ENCODE measurements around the gene RTN1.
"Not testable (repeated sequence)": the region's sequence is repeated elsewhere in the genome, so short reads cannot be mapped to it uniquely, and the experiment has no call there.

RTN1 gene

DNA sequence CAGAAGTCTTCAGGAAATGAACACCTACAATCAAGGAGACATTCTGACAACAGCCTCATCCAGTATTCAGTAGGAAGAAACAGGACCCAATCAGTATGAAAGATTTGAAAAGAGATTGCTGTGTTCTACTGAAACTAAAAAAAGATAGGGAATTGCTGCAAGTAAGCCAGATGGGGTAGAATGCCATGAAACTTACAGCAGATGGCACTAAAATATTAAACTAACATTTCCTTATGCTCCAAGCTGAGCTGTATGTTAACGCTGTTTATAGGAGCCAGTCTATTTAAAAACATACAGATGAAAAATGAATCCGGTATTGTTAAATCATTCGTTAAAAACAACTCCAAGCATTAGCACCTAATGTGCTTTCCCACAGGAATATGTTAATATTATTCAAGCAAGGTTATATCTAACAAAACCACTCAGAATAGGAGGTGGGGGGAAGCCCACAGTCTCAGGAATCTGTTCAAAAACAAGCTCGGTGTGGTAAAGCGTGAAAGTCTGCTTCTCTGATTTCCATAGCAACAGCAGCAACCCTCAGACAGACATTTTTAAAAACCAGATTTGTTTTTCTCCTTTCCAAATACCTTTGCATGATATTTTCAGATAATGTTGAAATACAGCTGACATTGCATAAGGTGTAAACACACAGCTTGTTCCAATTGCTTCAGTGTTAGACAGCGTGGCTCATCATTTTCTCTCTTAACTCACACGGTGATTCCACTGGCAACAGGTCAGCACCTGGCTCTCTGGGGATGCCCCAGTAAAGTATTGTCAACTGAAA, 162.6 kb downstream of the RTN1 start:
- DNase-seq (ENCODE audit: low read depth in 1 of 2, low spot score in 1 of 2) = no peak

DNA sequence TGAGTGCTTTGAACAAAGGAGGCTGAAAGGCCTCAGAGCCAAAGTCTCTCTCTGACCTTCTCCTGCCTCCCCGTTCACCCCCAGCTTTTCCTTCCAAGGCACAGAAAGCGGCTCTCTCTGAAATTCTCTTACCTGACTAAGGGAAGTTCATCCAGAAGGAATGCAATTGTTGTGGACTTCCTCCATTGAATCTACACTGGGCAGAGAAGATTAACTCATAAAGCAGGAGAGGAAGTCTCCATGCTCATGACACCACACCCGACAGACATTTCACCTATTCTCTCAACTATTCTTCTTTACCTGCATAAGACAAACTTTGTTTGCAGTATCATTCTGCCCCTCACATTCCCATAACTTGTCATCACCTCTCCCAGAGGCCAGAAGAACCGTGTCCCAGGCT, 164.7 kb downstream of the RTN1 start:
- DNase-seq (ENCODE audit: low read depth in 1 of 2, low spot score in 1 of 2) = no peak

GRCh38 chr14:59705245-59705644, 165.3 kb downstream of the RTN1 start:
- DNase-seq (ENCODE audit: low read depth in 1 of 2, low spot score in 1 of 2) = no peak

DNA sequence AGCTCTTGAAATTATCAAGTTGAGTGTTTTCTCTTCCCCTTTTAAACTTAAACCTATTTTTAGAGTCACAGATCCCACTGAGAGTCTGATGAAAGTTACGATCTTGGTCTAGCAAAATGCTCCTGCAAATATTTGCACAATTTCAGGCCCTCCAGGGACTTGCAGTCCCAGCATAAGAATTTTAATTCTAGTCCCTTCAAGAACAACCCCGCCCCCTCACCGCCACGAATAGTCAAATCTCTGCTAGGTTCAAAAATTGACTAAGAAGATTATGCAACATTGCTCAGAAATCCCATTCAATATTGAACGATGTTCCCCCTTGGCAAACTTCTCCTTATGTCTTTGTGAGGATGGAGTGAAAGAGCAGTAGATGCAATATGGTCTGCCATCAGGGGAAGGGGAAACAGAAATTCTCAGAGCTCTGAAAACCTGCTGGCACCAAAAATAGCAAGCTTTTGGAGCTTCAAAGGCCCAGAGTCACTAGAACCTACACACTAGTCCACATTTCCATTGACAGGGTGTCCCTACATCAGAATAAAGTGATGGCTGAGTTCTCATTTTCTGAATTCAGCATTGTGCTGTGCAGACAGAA, 166.4 kb downstream of the RTN1 start:
- DNase-seq (ENCODE audit: low read depth in 1 of 2, low spot score in 1 of 2) = no peak

GRCh38 chr14:59699442-59699841, 171.1 kb downstream of the RTN1 start:
- no peak for DNase-seq (ENCODE audit: low read depth in 1 of 2, low spot score in 1 of 2)

GRCh38 chr14:59698793-59699192, 171.8 kb downstream of the RTN1 start:
- DNase-seq (ENCODE audit: low read depth in 1 of 2, low spot score in 1 of 2) = no peak

- no peak for DNase-seq (ENCODE audit: low read depth in 1 of 2, low spot score in 1 of 2)
Measured at GRCh38 chr14:59695198-59695597, 175.4 kb downstream of the RTN1 start.

DNA sequence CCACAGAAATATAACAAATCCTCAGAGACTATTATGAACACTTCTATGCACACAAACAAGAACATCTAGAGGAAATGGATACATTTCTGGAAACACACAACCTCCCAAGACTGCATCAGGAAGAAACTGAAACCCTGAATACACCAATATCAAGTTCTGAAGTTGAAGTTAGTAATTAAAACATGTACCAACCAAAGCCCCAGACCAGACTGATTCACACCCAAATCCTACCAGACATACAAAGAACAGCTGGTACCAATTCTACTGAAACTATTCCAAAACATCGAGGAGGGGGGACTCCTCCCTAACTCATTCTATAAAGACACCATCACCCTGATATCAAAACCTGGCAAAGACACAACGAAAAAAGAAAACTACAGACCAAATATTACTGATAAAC, 179.3 kb downstream of the RTN1 start:
- DNase-seq (ENCODE audit: low read depth in 1 of 2, low spot score in 1 of 2) = no peak

GRCh38 chr14:59690426-59690825, 180.2 kb downstream of the RTN1 start:
- DNase-seq (ENCODE audit: low read depth in 1 of 2, low spot score in 1 of 2) = no peak

- DNase-seq (ENCODE audit: low read depth in 1 of 2, low spot score in 1 of 2) = no peak
Measured at GRCh38 chr14:59688224-59689170, 182.1 kb downstream of the RTN1 start.

- no peak for DNase-seq (ENCODE audit: low read depth in 1 of 2, low spot score in 1 of 2)
Measured at GRCh38 chr14:59687663-59688062, 182.9 kb downstream of the RTN1 start.

GRCh38 chr14:59679872-59680271, 190.7 kb downstream of the RTN1 start:
- no peak for DNase-seq (ENCODE audit: low read depth in 1 of 2, low spot score in 1 of 2)

DNA sequence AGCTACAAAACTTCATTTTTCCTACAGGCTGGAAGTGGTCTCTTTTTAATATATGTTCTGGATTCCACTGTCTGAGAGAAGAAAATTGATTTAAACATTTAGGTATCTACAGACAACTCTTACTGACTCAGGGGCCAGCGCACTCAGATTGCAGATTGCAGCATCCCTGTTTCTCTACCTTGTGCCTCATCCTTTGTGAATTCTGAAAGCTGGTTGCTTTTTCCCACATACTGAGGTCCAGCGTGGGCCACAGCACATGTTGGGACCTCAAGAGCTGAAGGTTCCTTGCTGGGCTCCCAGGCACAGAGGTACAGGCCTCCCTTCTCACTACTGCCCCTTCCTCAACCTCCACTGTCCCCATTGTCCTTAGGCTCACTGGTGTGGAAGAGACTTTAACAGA, 192.2 kb downstream of the RTN1 start:
- no peak for DNase-seq (ENCODE audit: low read depth in 1 of 2, low spot score in 1 of 2)

DNA sequence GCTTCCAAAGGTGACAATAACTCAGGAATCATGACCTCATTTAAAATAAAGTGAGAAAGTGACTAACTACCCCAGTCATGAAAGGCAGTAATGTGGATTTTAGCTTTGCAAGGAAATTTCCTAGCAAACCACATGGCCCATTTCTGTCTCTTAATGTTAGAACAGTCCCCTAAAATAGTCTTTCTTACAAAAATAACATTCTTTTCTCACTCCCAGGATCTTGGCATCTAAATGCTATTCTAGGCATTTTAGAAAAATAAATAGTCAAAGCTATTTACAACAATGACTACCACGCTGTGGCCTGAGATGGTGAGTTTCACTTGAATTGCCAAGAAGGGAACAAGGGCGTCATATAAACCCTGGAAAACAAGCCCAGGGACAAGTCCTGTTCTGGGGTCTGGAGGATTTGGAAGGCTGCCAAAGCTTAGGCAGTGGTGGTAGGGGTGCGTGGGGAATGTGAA, 192.8 kb downstream of the RTN1 start:
- no peak for DNase-seq (ENCODE audit: low read depth in 1 of 2, low spot score in 1 of 2)

DNA sequence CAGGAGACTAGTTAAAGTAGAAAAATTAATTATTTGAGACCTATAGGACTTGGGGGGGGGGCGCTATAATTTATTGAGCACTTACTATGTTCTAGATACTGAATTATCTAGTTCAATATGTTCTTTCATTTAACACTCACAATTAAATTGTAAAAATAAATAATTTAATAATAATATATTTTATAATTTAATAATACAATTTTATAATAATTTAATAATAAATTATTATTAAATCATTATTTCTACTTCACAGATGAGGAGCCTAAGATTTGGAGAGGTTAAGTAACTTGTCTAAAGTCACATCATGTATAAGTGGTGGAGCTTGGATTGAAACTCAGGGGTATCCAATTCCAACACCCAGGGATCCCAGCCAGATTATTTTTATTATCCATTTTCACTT, 195.2 kb downstream of the RTN1 start:
- DNase-seq (ENCODE audit: low read depth in 1 of 2, low spot score in 1 of 2) = no peak

- DNase-seq (ENCODE audit: low read depth in 1 of 2, low spot score in 1 of 2) = no peak
Measured at GRCh38 chr14:59664741-59665140, 205.8 kb downstream of the RTN1 start.

DNA sequence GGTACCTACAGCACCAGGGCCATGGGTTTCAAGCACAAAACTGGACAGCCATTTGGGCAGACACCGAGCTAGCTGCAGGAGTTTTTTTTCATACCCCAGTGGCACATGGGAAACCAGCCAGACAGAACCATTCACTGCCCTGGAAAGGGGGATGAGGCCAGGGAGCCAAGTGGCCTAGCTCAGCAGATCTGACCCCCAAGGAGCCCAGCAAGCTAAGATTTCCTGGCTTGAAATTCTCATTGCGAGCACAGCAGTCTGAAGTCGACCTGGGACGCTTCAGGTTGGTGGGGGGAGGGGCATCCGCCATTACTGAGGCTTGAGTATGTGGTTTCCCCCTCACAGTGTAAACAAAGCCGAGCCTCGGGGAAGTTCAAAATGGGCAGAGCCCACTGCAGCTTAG, 212.8 kb downstream of the RTN1 start:
- no peak for DNase-seq (ENCODE audit: low read depth in 1 of 2, low spot score in 1 of 2)

GRCh38 chr14:59656473-59656872, 214.1 kb downstream of the RTN1 start:
- DNase-seq (ENCODE audit: low read depth in 1 of 2, low spot score in 1 of 2) = no peak

GRCh38 chr14:59654131-59654530, 216.4 kb downstream of the RTN1 start:
- not testable (repeated sequence) for DNase-seq (ENCODE audit: low read depth in 1 of 2, low spot score in 1 of 2)

DNA sequence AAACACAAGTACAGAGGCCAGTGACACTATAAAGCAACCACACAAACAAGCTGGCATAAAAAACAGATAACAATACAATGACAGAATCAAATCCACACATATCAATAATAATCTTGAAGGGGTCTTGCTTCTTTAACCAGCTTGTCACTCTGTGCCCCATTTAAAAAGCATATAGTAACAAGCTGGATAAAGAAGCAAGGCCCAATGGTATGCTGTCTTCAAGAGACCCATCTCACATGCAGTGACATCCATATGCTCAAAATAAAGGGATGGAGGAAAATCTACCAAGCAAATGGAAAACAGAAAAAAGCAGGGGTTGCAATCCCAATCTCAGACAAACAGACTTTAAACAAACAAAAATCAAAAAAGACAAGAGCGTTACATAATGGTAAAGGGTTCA, 223.7 kb downstream of the RTN1 start:
- DNase-seq (ENCODE audit: low read depth in 1 of 2, low spot score in 1 of 2) = not testable (repeated sequence)

DNA sequence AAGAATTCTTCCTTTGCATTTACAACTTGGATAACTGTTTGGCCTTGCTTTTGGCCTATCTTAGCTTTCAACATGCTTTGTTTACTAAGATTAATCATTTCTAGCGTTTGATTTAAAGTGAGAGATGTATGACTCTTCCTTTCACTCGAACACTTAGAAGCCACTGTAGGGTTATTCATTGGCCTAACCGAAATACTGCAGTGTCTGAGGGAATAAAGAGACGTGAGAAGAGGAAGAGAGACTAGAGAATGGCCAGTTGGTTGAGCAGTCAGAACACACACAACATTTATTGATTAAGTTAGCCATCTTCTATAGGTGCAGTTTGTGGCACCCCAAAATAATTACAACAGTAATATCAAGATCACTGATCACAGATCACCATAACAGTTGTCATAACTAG, 231.7 kb downstream of the RTN1 start:
- DNase-seq (ENCODE audit: low read depth in 1 of 2, low spot score in 1 of 2) = no peak

DNA sequence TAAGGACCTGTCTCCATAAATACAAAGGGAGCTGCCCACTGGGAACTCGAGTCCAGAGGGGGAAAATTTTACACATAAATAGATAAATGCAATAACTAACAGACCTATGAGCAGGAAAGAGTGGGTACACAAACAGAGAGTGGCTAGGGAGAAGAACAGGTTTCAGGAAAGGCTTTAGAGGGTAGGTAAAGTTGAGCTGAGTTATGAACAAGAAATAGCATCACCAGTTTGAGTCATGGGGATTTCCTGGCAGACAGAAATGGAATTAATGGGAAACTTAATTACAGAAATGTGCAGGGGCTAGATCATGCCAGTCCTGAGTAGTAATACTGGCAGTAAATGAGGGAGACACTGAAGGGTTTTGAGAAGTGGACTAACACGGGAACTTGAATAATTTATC, 236.0 kb downstream of the RTN1 start:
- no peak for DNase-seq (ENCODE audit: low read depth in 1 of 2, low spot score in 1 of 2)

All from stimulated activated CD4-positive, alpha-beta T cell treated with anti-CD3 and anti-CD28 coated beads, Interleukin-15, amount 100 ng/mL, for 1 hour (primary cell).